AG09319 (cell line): Measurements from ENCODE around the gene SEZ6.

Experiments used
- DNase-seq: peaks from one replicate; pipeline ENCODE4 v3.0.0-alpha.2; 2010; ENCODE audit warnings: low read depth; ENCODE audit errors: extremely low read depth
- CTCF ChIP-seq: IDR thresholded peaks from 2 replicates; pipeline ENCODE4 v1.5.1; 2011; ENCODE audit warnings: low read depth, mild to moderate bottlenecking, inconsistent platforms, low read length, moderate library complexity

The SEZ6 gene

GRCh38 chr17:28992185-28992584, 13.6 kb downstream of the SEZ6 start:
- TF ChIP-seq CTCF = no peak
- no peak for DNase-seq

GRCh38 chr17:28991779-28992178, 14.1 kb downstream of the SEZ6 start:
- DNase-seq = no peak
- TF ChIP-seq CTCF = no peak

GRCh38 chr17:28989028-28989427, 16.8 kb downstream of the SEZ6 start:
- no peak for DNase-seq
- TF ChIP-seq CTCF = no peak

GRCh38 chr17:28988475-28988874, 17.4 kb downstream of the SEZ6 start:
- no peak for DNase-seq
- TF ChIP-seq CTCF = no peak

- TF ChIP-seq CTCF = no peak
- no peak for DNase-seq
These were observed 18.8 kb downstream of the SEZ6 start for GRCh38 chr17:28986714-28987655.

GRCh38 chr17:28985950-28986713, 19.7 kb downstream of the SEZ6 start:
- no peak for TF ChIP-seq CTCF
- DNase-seq = no peak
